ENCODE results near the gene FMO1.
"Not testable (repeated sequence)": the region's sequence is repeated elsewhere in the genome, so short reads cannot be mapped to it uniquely, and the experiment has no call there.

FMO1 gene

DNA sequence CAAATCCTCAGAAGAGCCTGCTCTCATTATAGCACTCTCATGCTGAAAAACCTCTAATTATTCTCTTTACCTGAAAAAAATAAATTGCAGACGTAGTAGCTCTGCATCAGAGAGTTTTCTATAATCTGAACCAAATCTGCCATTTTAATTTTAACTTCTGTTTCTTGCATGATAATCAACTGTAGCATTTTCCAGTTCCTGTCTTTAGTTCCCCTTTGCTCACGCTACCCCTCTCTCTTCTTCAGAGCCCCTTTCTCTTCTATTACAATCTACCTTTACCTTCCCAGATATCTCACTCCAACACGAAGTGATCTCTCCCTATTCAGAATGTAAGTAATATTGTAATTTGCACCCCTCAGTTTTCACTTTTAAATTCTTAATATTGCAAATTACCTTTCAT lies 31.4 kb downstream of the FMO1 start:
- no peak for DNase-seq (ENCODE audit: low spot score)

DNA sequence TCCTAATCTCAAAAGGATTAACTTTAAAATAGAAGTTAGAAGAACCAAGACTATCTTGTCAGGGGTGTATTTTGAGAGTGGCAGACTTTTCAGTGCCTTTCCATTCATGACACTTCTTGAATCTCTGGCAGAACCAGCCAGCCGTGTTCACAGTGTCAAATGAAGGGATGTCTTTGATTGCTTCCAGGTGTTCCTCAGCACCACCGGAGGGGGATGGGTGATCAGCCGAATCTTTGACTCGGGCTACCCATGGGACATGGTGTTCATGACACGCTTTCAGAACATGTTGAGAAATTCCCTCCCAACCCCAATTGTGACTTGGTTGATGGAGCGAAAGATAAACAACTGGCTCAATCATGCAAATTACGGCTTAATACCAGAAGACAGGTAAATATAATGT lies 32.3 kb downstream of the FMO1 start:
- no peak for DNase-seq (ENCODE audit: low spot score)

DNA sequence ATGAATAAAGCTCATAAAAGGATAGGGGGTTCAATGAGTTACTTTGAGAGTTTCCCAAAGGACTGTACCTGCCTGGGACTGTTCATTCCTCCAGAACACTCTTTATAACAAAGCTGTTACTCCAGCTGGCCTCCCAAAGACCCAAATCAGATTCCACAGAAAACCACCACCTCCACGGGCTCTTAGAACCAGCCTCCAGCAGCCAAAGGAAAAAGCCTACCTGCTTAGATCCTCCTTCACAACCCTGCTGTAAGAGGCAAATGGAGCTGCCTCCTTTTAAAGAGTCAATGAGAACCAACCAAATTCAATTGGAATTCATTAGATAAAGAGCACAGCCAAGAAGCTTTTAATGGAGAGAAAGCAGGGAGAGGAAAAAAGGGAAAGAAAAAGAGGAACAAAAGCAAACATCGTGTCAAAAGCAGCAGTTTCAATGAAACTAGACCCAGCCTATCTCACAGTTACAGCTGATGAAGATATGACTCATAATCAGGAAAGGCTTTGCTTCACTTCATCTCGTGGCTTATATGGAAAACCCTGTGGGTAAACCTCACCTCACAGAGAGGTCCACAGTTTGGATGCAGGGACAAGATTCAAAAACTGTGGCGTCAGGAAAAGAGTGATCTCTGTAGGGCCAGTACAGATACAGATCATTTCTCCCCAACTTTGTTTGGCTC lies 37.9 kb downstream of the FMO1 start:
- no peak for DNase-seq (ENCODE audit: low spot score)

DNA sequence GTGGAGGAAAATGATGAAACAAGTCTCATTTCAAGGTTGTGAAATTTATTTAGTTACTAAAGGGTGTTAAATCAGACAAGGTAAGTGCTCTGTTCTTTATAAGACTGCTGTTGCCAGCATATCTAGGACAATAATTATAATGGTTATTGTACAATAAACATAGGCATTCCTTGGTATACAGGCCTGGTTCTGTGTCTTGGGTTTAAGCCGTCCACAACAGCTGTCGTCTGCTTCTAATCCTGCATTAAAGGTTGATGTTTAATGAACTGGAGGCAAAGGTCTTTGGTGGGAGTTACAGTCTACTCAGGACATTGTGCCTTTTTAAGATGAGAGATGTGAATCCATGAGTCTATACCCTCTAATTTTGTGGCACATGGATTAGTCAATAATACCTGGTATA lies 42.3 kb downstream of the FMO1 start:
- no peak for DNase-seq (ENCODE audit: low spot score)

DNA sequence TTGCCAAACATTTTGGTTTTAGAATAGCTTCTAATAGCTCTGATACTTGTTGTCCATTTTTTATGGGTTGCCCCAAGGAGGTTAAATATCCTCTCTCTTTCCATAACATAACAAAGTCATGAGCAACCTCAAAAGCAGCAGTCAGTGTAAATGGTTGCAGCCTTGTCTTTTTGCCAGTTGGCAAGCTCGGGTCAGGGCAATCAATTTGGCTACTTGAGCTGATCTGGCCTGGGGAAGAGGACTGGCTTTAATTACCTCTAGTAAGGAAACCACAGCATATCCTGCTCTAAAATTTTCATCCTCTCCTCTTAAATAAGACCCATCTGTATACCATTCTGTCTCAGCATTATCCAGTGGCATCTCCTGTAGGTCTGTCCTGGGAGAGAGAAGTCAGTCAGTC lies 44.5 kb downstream of the FMO1 start:
- no peak for DNase-seq (ENCODE audit: low spot score)

DNA sequence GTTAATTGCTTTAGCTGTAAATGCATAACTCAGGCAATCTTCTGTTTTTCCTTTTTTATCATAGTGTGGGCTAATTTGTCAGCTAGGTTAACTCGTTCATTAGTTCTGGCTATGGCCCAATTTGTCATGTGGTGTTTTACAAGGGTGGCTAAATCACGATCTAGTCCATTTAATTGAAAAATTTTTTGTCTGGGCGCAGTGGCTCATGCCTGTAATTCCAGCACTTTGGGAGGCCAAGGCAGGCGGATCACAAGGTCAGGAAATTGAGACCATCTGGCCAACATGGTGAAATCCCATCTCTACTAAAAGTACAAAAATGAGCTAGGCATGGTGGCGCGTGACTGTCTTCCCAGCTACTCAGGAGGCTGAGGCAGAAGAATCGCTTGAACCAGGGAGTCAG lies 47.1 kb downstream of the FMO1 start:
- not testable (repeated sequence) for DNase-seq (ENCODE audit: low spot score)

DNA sequence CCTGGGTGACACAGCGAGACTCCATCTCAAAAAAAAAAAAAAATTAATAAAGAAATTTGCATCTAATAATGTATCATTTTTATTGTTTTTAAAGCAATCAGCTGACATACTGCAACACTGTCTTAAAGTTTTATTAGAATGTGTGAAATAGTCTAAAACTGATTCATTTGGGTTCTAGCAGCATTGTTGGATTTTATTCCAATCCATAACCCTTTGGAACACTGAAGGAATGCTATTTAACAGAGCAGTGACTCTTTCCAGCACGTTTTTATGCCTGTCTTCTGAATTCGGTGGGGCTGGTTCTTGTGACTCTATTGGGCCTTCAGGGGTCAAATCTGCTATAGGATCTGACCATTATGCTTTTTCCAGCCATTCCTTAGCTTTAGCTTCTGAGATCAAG lies 47.5 kb downstream of the FMO1 start:
- DNase-seq (ENCODE audit: low spot score) = no peak

DNA sequence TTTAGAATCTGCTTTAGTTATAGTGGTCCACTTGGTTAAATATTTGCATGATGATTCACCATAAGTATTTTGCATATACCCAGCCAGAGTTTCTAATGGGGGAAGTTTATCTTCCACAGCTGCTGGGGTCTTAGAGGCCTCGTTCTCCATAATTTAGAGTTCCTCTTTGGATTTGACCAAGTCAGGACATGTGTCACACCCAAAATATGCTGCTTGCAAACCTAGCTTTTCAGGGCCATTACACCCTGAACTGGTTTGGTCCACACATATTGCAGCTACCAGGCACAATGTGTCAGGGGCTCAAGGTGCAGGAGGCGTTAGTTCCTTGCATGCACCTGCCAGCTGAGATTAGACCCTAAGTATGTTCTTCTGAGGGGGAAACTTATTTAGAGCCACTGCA lies 48.6 kb downstream of the FMO1 start:
- no peak for DNase-seq (ENCODE audit: low spot score)

DNA sequence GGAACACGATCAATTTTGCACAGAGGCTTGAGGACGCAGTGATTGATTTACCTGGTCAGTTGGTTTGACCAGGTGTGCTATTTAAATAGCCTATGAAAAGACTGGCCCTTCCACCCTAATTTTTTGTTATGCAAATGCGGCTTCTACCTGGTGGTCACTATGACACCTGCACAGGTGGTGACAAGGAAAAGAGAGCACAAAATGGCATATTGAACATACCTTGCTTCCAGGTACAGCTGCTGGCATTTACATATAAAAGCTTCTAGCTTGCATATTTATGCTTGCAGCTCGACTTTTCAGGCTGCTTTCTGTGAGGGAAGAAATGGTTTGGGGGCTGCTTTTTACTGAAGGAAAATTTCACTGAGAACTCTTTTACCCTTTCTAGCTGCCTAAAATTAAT lies 50.4 kb downstream of the FMO1 start:
- no peak for DNase-seq (ENCODE audit: low spot score)

DNA sequence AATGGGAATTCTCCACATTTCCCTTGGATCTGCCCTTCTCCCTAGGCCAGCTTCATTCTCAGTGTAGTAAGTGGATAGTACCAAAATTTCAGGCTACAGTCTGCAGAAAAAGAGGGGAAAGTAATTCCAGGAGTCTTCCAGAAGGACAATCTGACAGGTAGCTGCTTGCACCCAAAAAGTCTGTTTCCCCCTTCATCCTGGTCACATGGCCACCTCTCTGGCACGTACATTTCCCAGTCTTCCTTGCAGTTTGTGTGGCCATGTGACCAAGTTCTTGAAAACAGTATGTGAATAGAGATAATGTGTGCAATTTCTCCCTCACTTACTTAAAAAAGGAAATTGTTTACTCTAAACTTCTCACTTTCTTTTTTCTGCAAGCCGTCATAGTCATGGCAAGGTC lies 51.0 kb downstream of the FMO1 start:
- DNase-seq (ENCODE audit: low spot score) = no peak

DNA sequence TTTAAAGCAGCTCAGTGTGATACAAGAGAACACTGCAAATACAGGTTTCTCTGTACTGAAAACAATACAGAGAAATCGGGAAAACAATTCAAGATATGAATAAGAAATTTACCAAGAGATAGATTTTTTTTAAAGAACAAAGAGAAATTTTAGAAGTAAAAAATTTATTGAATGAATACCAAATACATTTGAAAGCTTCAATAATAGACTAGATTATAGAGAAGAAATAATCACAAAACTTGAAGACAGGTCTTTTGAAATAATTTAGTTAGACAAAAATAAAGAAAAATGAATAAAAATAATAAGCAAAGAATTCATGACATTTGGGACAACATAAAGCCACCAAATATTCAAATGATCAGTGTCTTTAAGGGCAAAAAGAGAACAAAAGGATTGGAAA lies 52.1 kb downstream of the FMO1 start:
- no peak for DNase-seq (ENCODE audit: low spot score)

DNA sequence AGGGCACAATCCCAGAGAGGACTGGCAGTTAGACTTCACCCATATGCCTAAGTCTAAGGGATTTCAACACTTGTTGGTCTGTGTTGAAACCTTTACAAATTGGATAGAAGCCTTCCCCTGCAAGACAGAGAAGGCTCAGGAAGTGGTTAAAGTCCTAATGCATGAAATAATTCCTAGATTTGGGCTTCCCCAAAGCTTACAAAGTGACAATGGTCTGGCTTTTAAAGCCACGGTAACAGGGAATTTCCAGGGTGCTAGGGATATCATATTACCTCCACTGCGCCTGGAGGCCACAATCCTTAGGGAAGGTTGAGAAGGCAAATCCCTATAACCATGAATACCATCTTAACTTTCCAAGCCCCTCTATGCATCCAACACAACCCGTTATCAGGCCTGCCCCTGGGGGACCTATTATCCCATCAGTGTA lies 62.4 kb downstream of the FMO1 start:
- DNase-seq (ENCODE audit: low spot score) = no peak

DNA sequence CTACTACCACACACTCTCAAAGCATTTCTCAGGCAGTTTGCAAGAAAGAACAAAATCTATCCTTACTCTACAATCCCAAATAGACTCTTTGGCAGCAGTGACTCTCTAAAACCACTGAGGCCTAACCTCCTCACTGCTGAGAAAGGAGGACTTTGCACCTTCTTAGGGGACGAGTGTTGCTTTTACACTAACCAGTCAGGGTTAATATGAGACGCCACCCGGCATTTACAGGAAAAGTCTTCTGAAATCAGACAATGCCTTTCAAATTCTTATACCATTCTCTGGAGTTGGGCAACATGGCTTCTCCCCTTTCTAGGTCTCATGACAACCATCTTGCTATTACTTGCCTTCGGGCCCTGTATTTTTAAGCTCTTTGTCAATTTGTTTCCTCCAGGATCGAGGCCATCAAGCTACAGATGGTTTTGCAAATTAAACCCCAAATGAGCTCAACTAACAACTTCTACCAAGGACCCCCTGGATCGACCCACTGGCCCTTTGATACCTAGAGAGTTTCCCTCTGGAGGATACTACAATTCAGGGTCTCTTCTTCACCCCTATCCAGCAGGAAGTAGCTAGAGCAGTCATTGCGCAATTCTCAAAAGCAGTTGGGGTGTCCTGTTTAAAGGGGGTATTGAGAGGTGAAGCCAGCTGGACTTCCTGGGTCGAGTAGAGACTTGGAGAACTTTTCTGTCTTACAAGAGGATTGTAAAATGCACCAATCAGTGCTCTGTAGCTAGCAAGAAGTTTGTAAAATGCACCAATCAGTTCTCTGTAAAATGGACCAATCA lies 63.7 kb downstream of the FMO1 start:
- no peak for DNase-seq (ENCODE audit: low spot score)

DNA sequence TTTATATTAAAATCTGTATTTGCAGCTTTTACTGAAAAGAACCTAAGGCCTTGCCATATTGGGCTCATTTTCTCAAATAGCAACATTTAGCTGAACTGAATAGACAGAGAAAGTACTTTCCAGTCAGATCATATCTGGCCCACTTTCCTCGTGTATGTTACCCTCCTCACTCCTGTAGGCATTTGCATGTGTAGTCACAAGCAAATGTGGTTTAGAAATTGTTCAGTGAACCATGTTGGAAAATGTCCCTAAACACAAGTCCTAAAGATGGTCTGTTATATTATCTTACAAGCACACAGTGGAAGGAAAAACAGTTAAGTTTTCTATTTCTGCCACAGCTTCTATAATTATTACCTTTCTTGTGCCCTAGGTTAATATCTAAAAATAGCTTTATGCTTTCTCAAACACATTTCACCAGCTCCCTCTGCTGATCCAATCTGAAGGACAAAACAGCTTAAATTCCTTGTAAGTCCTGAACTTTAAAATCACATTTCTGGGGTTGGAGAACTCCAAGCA lies 65.1 kb downstream of the FMO1 start:
- DNase-seq (ENCODE audit: low spot score) = no peak

DNA sequence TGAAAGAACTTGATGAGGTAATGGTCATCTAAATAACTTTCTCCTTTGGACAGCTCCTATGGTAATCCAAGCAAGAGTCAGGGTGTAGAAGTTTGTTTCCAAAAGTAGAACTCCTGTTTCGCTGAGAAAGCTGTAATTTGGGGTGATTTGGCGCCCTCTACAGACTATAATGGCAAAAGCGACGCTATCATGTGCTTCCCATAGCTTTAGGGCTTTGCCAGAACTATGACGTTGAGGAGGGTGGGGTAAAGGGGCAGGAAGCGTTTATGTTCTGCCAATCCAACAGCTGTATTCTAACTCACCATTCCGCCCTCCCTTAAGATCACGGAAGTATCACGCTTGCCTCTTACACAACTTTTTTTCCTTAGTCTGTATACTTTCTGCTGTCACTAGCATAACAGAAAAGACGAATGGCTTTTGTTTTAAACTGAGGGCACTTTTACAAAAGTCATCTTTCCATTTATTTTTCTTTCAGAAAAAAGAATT lies 65.6 kb downstream of the FMO1 start, which contains the start of gene FMO4:
TSS of gene FMO4 (plus strand) at position 349 of the 486 bp plus-strand sequence. CDS start 5,643 bp downstream, outside the sequence.
- peak; percentile 81 for DNase-seq (ENCODE audit: low spot score)

DNA sequence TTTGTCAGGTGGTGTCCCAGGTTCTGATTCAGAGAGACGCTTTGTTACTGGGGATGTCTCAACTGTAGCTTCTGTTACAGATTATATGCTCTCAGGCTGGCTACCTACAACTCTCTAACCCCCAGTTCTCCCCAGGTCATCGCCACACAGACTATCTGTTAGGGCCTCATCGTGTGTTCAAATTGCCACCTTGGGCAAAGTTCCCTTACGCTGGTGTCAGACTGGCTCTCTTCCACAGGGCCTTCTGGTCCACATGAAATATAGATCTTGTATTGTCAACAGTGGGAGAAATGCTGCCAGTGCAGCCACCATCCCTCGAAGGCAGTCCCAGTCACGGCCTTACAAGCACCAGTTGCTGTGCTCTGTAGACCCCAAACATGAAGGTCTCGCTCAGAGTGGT lies 81.0 kb downstream of the FMO1 start:
- no peak for DNase-seq (ENCODE audit: low spot score)

DNA sequence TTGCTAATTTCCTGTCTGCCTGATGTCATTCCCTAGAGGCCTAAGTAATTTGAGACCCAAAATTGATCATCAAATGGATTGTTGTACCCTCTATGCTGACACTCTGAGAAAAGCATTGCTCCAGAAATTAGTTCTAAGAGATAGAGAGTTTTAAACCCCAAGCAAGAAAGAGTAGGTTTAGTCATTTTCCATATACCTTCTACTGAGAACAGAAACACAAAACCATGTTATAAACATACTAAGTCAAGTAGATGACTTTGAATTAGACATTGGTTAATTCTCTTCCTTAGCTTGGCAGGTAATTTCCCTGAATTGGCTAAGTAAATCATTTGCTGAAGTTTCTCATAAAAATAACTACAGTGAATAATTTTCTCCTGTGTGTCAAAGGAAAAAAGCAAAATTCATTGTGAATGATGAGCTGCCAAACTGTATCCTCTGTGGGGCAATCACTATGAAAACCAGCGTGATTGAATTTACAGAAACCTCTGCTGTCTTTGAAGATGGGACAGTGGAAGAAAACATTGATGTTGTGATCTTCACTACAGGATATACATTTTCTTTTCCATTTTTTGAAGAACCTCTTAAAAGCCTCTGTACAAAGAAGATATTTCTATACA lies 85.8 kb downstream of the FMO1 start:
- DNase-seq (ENCODE audit: low spot score) = no peak

All from ecto neural progenitor cell (in vitro differentiated cells).